Suppressor macrophage treated with lipopolysaccharide for 1 hour (primary cell): Measurements from ENCODE around the gene CAMKK2.
"Not testable (repeated sequence)": the region's sequence is repeated elsewhere in the genome, so short reads cannot be mapped to it uniquely, and the experiment has no call there.

ENCODE experiments used
- DNase-seq, 3 donors: peaks; one replicate each; pipeline ENCODE4 v3.0.0-alpha.2; 2020 to 2022

The CAMKK2 gene

DNA sequence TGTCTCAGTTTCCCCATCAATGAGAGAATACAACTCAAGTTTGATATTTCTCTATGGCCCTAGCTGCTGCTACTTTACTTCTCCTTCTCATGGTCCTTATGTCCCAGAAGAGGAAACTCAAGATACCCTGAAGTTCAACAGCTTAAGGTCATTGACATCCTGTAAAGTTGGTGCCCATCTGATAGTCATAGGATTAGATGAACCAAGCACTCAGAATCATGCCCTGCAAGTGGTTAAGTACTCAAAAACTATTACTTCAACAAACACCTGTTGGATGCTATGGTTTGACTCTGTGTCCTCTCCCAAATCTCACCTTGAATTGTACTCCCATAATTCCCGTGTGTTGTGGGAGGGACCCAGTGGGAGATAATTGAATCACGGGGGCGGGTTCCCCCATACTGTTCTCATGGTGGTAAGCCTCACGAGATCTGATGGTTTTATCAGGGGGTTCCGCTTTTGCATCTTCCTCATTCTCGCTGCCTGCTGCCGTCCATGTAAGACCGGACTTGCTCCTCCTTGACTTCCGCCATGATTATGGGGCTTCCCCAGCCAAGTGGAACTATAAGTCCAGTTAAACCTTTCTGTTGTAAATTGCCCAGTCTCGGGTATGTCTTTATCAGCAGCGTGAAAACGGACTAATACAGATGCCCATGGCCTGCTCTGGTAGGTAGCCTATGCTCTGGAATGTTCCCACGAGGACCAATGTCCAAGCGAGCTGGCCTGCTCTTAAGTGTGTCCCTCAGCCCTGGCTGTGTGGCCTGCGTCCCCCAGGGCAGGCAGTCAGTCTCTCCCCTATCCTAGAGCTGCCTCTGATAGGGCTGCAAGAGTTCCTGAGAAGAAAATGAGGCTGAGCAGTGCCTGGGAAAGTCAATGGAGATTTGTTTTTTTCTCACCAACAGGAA lies 18.1 kb downstream of the CAMKK2 start:
- peak; percentile 92 to 96 (median 95) for DNase-seq

DNA sequence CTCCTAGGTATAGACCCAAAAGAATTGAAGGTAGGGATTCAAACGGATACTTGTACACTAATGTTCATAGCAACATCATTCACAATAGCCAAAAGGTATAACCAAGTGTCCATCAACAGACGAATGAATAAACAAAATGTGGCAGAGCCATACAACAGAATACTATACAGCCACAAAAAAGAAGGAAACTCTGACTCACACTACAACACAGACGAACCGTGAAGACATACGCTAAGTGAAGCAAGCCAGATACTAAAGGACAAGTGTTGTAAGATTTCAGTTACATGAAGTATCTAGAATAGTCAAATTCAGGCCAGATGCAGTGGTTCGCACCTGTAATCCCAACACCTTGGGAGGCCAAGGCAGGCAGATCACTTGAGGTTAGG lies 19.1 kb downstream of the CAMKK2 start:
- DNase-seq = peak; percentile 35 to 70 (median 65)

DNA sequence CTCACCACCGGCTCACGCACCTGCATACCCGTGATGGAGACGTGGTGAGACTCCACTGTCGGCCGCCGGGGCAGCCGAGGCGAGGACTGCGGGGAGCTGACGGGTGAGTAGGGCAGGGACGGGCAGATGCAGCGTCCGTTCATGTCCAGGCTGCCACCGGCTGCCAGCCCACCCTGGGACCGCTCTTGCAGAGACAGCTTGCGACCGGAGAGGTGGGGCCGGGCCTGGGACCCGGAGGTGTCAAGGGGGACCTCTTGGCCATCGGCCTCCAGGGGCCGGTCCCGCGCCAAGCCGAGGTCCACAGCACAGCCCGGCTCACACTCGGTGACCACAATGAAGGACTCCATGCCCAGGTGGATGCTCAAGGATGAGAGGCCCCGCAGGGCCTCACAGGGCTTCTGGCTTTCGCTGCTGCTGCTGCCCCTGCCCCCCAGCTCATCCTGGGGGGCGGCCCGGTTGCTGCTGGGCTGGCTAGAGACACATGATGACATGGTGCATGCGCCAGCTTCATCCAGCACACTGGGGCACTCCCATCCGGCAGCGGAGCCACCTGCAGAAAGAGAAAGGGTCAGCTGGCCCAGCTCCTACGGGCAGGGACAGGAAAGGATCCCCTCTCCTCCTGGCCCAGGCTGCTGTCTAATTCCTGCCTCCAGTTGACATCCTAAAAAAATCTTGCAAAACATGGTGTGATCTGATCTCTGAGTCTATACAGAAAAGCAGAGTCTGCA lies 22.3 kb downstream of the CAMKK2 start:
- DNase-seq = no peak

DNA sequence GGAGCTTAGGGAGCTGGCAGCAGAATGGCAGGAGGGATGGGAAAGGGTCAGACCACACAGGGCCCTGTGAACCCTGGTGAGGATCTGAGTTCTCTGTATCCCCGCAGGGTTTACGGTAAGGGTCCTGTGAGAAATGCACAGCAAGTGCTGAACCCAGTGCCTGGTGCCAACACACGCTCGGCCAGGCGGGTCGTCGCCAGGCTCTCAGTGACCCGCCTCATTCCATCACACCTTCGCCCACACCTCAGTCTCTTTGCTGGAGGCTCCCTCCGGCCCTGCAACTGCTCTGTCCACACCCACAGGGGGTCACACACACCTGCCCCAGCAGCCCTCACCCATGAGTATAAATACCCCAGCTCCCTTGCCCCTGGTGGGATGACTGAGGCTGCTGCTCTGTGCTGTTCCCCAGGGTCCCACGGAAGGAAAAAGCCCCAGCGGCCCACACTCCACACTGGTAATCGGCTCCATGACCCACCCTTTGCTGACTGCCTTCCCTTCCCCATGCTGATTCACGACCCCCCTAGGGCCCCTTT lies 23.1 kb downstream of the CAMKK2 start:
- DNase-seq = no peak

DNA sequence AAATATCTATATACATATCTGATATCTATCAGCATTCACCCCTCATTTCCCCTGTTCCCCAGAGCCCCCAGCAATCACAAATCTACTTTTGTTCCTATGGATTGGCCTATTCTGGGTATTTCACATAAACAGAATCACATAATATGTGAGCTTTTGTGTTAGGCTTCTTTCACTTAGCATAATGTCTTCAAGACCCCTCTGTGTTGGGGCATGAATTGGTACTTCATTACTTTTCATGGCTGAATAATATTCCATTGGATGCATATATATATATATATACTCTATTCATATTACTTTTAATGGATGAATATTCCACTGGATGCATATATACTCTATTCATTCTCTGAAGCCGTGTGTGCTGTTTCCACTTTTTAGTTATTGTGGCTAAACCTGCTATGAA lies 28.7 kb downstream of the CAMKK2 start:
- DNase-seq = no peak

DNA sequence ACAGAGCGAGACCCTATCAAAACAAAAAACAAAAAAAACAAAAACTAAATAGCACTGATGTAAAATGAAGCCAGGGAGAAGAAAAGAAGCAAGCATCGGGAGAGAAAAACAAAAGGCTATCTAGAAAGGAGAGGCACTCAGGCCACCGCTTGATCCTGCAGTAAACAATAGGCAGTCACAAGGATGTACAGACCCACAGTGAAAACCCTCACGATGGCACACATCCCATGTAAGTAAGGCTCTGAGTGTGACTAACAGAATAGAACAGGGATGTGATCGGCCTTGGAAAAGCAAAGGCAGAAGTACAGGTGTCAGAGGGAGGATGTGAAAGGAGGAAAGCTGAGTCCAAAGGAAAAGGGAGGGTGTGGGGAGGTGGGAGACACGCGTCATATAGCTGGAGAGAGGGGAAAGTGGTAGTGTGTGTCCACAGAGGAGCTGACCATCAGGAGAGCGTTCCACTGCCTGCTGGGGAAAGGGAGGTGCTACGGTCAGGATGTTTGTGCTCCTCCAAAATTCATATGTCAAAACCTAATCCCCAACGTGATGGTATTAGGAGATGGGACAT lies 31.5 kb downstream of the CAMKK2 start:
- no peak for DNase-seq

DNA sequence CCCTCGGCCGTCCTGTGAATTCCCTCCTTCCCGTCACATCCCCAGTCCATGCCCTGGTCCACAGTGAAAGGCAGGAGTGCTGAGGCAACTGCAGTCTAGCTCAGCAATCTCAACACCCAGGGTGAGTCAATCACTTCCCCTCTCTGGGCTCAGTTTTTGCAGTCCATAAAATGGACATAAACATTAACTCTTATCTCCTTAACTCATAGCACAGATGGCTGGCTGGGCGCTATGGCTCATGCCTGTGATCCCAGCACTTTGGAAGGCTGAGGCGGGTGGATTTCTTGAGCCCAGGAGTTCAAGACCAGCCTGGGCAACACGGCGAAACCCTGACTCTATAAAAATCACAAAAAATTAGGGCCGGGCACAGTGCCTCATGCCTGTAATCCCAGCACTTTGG lies 32.4 kb downstream of the CAMKK2 start:
- DNase-seq = no peak

DNA sequence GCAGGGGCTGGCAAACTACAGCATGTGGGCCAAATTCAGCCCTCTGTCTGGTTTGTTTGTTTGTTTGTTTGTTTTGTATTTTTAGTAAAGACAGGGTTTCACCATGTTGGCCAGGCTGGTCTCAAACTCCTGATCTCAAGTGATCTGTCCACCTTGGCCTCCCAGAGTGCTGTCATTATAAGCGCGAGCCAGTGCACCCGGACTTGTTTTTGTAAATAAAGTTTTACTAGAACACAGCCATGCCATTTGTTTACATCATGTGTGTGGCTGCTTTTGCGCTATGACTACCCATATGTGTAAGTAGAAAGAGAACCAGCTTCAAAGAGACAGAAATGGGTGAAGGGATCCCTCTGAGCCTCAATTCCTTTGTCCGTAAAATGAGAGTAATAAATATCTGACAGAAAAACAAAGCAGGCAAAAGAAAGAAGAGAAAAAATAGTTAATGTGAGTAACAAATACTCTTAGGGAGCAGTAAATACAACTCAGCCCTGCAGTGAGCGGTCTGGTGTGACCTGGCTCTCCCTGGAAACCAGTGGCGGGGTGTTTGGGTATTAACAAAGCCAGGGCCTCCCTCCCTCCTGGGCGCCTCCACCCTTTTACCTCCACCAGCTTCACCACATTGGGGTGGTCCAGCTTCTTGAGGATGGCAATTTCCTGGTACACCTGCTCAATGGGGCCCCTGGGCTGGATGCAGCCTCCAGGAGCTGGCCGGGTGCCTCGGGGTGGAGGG lies 33.1 kb downstream of the CAMKK2 start:
- no peak for DNase-seq

DNA sequence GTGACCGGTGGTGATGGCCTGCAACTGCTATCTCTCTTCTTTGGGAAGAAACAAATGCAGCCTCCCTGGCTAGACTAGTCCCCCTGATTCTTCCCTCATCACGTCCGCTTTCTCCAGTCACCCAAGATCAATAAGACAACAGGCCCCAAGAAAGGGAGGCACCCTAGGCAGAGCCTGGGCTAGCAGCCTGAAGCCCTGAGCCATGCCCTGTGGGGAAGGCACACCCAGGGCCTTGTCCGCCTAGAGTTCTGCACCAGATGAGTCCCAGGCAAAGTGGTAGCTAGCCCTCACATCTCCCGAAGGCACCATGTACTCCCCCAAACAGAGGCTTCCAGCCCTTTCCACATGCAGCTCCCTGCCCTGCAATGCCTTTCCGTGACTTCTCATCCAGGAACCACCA lies 35.1 kb downstream of the CAMKK2 start:
- DNase-seq = no peak

DNA sequence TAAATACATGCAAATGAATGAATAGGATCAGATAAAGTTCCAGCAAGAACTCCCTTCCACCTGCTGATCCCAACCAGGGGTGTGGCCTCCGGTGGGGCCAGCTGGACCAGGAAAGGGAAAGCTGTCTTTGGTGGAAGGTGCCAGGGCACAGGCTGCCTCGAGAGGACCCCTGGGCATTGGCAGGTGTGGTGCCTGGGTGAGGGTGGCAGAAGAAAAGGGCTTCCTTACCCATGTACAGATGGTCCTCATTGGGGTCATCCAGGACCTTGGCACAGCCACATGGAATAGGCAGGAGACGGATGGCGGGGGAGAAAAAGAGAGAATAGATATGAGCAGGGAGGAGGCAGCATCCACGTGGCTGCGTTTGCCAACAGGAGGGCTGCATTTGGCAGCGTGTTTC lies 36.4 kb downstream of the CAMKK2 start:
- no peak for DNase-seq

DNA sequence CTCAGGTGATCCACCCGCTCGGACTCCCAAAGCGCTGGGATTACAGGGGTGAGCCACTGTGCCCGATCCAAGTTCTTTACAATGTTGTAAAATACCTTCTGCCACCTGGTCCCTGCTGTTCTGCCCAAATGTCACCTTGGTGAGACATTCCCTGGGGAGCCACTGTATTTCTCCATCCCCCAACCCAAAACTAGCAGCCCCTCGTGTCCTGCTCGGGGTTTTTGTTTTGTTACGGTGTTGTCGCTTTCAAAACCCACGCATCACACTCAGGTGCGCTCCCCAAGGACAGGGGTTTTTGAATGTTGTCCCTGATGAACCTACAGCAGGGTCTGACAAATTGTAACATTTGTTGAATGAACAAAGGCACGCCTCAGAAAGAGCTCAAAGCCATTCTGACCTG lies 37.4 kb downstream of the CAMKK2 start:
- no peak for DNase-seq

DNA sequence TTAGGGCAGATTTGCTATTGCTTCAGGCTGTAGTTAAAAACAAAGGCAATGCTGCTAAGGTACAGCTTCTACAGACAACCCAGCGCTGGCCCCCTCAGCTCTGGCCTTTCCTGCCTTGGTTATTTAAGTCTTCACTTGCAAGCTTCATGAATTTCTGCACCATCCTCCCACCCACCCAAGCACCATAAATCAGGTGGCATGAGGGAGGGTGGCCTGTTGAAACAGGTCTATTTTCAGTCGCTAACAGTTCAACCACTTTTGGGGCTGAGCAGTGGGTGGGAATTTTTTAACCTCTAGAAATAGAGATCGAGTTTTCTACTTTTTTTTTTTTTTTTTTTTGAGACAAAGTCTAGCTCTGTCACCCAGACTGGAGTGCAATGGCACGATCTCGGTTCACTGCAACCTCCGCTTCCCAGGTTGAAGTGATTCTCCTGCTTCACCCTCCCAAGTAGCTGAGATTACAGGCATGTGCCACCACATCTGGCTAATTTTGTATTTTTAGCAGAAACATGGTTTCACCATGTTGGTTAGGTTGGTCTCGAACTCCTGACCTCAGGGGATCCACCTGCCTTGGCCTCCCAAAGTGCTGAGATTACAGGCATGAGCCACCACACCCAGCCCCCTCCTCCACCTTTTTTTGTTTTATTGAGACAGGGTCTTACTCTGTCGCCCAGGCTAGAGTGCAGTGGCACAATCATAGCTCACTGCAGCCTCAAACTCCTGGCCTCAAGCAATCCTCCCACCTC lies 38.6 kb downstream of the CAMKK2 start:
- not testable (repeated sequence) for DNase-seq

DNA sequence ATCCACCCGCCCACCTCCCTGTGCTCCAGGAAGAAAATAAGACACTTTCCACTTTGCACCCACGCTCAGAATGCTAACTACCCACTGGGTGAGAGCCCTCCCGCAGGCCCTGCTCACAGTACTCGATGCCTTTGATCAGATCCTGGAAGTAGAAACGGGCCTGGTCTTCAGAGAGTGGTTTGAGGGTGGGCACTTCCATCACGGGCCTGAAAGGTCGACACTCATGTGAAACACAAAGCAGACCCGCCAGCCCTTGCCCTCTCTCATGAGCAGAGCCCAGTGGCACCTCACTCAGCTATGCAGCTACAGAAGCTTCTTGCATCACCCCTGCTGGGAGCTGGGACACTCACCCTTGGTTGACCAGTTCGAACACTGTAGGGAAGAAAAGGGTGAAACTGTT lies 41.1 kb downstream of the CAMKK2 start:
- DNase-seq = no peak

DNA sequence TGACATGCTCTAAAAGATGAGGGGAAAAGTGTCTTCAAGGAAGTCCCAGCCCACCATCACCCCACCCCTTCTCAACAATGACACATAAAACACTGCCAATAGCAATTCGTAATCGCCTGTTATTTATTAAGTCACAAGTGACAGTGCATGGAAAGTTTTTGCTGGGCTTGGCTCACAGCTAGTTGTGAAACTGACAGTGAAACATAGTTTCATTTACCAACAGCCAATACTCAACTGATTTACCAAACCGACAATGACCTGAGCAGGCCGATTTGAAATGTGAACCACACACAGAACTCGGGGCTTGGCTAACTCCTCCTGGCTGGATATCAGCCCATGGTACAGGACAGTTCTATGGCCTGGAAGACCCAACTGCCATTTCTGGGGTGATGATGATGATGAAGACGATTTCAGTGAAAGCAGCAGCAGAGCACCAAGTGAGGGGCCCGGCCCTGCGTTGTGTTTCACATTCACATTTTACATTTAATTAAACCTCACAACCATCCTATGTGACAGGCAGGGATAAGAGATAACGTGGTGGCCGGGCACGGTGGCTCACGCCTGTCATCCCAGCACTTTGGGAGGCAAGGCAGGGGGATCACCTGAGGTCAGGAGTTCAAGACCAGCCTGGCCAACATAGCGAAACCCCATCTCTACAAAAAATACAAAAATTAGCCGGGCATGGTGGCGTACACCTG lies 42.7 kb downstream of the CAMKK2 start:
- DNase-seq = peak in 1 of 3 donors; percentile 58

DNA sequence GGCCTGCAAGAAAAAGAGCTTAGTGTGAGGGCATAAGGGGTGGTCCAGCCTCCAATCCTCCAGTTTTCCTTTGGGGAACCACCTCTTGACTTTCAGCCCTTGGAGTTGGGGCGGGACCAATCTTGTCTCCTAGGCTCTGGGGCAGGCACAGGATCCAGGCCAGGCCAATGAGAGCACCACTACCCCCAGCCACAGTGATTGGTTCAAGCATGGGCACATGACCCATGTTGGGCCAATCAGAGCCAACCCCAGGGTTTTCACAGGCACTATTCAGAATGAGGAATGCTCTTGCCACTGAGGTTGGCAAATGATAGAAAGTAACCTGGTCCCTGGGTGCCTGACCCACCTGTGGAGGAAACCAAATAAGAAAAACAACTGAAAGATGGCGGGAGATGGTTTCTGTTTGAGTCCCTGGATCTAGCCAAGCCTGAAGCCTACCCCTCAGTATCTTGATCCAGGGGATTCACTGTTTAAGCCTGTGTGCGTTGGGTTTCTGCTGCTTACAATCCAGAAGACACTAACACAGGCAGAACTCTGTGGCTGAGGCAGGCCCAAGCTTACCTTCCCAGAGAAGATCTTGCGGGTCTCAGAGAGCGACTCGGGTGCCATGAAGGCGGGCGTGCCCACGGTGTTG lies 43.7 kb downstream of the CAMKK2 start:
- peak in 2 of 3 donors; percentile 34 to 37 for DNase-seq

DNA sequence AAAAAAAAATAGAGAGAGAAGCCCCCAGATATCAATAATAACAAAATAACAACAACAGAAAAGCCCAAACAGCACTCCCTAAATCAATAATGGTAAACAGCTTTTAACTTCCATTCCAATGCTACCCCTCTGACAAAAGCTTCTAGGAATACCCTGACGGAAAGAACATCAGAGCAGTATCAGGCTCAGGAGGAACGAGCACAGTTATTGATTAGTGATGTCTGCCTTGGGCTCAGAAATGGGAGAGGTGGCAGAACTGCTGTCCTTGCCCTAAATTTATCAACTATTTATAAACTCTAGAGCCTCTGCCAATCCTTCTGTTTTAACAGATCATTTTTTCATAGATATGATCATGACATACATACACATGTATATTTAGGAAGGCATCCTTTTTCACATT lies 44.7 kb downstream of the CAMKK2 start:
- DNase-seq = no peak

DNA sequence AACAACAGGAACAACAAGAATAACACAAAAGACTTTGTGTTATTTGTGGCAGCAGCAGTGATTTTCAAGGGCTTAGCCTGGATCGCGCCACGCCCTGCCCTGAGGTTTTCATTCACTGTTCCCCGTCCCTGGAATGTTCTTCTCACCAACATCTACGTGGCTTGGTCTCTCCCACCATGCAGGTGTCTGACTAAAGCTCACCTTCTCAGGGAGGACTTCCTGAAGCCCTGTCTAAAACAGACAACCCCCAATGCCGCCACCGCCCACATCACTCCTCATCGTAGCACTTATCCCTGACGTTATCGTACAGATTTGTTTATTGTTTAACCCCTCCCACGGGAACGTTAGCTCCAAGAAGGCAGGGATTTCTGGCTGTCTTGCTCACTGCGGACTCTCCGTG lies 46.1 kb downstream of the CAMKK2 start:
- no peak for DNase-seq

DNA sequence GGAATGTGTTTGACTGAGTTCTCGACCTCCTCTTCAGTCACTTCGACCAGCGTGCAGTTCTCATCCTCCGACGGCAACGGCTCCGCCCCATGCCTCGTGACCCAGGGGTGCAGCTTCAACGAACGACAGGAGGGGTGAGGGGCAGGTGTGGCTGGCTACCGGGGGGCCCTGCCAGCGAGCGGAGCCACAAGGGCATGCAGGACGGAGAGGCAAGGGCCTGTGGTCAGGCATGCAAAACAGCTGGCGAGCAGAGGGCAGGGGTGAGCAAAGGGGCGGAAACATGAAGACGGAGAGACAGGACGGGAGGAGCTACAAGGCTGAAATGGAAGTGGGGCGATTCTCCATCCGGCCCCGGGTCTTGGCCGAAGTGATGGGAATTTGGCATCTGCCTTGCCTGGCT lies 47.9 kb downstream of the CAMKK2 start:
- no peak for DNase-seq

DNA sequence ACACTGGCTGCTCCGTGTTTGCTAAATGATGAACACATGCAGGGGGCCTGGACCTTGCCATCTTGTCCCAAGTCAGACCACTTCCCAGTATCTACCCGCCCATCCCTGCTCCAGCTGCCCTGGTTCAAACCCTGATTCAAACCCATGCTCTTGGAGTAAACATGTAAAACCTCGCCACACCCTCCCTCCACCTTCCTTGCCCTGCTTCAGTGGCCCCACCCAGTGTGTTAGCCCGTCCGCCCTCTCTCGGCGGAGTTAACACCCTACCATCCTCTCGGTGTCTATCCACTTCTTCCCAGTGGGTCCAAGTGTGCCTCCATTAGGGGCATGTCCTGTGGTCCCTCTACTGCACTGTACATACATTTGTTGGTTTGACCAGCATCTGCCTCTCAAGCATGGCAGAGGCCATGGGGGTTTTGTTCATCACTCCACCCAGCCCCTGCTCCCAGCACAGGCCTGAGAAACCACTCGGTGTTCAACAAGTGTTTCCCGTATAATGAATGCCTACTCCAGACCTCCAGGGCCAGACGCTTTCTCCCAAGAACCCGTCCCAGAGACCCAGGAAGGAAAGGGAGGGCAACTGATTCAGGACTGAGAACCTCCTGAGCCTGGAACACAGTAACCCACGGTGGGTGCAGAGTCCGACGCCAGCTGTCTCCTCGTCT lies 49.5 kb downstream of the CAMKK2 start:
- DNase-seq = no peak

DNA sequence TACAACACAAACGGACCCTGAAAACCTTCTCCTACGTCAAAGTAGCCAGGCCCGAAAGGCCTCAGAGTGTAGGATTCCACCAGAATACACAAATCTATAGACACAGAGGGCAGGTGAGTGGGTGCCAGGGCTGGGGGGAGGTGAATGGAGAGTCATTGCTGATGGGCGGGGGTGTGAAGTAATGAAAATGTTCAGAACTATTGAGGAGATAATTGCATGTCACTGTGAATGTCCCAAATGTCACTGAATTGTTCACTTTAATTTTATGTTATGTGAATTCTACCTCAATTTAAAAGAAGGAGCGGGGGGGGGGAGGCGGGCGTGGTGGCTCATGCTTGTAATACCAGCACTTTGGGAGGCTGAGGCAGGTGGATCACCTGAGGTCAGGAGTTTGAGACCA lies 50.6 kb downstream of the CAMKK2 start:
- DNase-seq = no peak

DNA sequence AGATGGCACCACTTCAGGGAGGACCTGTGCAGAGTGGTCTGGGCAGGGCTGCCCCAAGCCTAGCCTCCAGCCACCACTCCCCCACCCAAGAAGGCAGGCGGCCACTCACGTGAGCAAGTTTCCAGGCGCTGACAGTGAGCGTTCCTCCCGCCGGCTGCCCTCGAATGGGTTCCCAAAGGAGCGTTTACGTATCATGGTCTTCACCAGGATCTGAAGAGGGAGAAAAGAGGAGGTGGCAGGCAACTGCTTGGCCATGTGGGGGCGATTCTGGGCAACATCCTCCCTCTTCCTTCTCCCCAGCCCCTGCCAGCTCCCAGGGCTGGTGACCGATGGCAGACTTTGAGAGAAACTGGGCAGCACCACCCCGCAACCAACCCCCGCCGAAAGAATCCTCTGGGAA lies 51.5 kb downstream of the CAMKK2 start:
- DNase-seq = no peak
